GM19099 (cell line): Measurements from ENCODE around the gene RNF212.

Experiments used
- POLR2A ChIP-seq: IDR thresholded peaks from 3 replicates; pipeline ENCODE4 v1.6.1; 2011; ENCODE audit warnings: low read depth; ENCODE audit not compliant: insufficient read length; ENCODE audit errors: extremely low read depth

RNF212 gene

DNA sequence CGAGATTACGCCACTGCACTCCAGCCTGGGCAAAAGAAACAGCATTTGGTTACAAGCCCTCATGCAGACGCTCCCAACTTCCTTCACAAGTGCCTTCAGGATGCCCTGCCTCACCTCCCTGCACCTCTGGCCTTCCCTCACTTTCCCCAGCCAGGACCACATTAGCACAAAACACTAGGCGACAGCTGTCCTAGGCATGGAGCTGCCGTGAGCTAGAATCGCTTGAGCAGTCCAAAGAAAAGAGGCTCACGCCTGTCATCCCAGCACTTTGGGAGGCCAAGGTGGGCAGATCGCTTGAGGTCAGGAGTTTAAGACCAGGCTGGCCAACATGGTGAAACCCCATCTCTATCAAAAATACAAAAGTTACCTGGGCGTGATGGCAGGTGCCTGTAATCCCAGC, 15.8 kb downstream of the RNF212 start:
- TF ChIP-seq POLR2A: no peak

DNA sequence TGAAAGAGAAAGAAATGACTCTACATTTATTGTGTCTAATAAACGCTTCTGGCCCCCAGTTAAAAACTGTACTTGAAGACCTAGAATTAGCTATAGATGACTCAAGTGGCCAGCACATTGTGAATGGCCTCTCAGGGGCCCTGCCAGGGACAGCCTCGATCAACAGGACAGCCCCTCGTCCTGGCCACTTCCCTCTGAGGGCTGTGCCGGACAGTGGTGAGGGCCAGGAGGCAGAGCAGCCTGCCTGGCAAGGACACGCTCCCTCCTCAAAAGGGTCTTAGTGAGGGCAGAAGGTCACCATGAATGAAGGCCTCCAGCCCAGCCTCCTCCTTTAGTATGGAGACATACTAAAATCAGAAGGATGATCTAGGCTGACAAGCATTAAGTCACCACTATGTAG, 16.5 kb downstream of the RNF212 start:
- no peak for TF ChIP-seq POLR2A

- TF ChIP-seq POLR2A: no peak
These were observed 19.1 kb downstream of the RNF212 start for GRCh38 chr4:1094336-1094690.

DNA sequence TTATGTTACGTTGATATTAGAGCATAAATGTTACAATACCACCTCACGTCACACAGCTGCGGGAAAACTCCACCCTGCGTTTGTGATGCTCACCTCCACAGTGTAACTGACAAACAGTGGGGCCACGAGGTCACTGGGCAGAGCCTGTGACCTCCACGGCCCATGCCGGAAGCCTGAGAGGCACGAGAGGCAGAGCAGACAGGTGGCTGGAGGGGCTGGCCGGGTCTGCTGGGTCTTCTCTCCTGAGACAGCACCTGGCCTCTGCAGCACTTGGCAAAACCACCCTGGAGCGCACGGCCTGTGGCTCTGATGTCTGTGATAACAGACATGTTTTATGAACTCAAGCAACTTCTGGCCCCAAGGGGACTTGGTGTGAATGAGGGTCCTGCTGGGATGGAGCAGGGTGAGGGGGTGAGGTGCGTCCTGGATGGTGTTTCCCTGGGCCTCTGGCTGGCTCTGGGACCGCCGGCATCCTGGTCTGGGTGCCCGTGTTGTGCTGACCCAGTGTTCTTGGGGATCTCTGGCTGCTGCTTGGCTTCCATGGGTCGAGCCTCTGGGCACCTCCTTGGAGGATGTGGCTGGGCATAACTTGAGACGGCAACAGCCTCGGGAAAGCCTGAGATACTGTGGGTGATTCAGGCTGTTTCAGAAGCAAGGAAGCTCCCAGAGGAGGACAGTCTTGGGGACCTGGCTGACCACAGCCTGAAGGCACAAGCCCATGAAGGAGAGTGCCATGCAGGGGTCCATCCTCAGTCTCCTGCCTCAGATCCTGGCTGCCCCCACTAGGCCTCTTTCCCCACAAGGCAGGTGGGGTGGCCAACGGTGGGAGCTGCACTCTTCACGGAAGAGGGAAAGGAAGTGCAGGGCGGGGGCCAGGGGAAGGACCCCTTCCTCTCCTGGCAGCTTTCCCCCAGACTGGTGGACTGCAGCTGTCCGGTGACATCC, 19.7 kb downstream of the RNF212 start:
- TF ChIP-seq POLR2A: no peak

GRCh38 chr4:1092983-1093361, 20.4 kb downstream of the RNF212 start:
- TF ChIP-seq POLR2A: no peak

DNA sequence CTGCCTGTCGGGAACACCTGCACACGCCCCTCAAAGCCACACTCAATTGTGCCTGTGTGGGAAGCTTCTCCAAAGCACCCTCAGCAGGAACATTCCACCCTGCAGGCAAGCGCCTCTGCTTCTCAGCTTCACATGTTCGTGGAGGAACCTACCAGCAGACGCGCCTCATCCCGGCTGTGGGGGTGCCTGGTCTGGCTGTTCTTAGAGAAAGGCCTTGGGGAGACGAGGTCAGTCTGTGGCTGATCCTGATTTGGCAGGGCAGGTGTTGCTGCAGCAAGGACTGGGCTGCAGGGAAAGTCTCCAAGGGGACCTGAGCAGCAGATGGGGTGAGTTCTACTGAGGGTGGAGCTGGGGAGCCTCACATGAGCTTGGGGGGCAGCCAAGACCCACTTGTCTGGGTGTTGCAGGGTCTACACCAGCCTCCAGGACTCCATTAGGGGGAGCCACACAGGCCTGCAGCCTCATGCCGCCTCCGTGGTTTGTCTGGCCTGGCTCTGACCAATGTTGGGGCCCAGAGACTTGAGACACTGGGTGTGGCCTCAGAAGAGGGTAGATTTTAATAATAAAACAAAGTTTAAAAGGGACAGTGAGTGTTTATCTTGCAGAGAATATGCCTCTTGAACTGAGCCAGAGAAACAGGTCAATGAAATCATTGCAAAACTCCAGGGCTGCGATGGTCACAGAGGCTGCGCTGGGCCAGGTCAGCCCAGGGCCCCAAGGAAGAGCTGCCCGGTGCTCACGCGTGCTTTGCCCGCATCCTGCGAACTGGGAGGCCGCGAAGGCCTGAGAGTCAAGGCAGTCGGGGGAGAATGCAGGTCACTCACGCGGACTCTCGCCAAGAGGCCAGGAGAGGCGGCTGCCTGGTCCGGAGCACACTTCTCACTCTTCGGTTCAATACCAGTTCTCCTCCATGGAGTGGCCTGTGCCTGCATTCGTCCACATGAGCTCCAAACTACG, 21.1 kb downstream of the RNF212 start:
- TF ChIP-seq POLR2A: no peak

GRCh38 chr4:1091561-1091995, 21.8 kb downstream of the RNF212 start:
- no peak for TF ChIP-seq POLR2A

GRCh38 chr4:1090465-1091440, 22.6 kb downstream of the RNF212 start:
- no peak for TF ChIP-seq POLR2A

DNA sequence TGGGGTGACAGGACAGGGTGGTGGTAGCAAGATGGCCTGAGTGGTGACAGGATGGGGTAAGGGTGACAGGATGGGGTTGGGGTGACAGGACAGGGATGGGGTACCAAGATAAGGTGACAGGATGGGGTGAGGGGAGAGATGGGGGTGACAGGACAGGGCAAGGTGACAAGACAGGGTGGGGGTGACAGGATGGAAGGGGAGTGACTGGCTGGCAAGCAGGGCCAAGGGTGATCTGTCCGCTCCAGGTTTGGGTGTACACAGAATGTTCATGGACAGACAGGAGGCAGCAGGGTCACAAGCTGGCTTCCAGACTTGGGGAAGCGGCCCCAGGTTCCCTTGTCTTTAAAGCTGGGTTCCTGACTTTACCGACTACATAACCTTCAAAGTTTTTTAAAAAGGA, 23.3 kb downstream of the RNF212 start:
- no peak for TF ChIP-seq POLR2A

DNA sequence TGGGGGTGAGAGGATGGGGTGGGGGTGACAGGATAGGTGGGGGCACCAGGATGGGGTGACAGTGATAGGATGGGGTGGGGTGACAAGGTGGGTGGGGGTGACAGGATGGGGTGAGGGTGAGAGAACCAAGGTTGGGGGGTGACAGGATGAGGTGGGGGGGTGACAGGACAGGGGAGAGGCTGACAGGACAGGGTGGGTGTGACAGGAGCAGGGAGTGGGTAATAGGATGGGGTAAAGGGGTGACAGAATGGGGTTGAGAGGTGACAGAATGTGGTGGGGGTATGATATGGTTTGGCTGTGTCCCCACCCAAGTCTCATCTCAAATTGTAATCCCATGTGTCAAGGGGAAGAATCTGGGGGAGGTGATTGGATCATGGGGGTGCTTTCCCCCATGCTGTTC, 26.0 kb downstream of the RNF212 start:
- no peak for TF ChIP-seq POLR2A

- TF ChIP-seq POLR2A: no peak
These were observed 27.4 kb downstream of the RNF212 start for GRCh38 chr4:1086011-1086410.

GRCh38 chr4:1085404-1085799, 28.0 kb downstream of the RNF212 start:
- TF ChIP-seq POLR2A: no peak

DNA sequence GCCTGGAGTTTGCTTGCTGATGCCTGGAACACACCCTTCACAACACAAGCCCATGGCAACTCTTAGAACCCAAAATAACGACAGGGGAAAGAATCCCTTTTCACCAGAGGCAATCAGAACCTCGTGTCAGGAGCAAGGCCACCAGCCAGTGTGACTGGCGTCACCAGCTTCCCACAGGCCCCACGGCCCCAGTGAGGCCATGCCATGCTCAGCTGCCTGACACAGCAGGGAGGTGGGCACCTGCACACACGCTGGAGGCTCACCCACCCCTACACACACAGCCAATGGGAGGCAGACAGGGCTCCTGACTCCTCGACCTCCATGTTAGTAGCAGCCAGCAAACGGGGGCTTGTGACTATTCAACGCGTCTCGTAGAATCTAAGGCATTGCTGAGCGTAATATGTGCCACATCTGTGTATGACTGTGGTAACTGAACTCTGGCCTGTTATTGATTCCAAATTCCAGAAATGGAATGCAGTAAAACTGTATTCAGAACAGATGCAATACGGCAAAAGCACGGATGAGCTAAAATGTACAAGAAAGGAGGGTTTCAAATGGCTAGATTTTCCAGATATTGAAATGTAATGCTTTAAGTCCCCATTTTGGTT, 28.5 kb downstream of the RNF212 start:
- TF ChIP-seq POLR2A: no peak

DNA sequence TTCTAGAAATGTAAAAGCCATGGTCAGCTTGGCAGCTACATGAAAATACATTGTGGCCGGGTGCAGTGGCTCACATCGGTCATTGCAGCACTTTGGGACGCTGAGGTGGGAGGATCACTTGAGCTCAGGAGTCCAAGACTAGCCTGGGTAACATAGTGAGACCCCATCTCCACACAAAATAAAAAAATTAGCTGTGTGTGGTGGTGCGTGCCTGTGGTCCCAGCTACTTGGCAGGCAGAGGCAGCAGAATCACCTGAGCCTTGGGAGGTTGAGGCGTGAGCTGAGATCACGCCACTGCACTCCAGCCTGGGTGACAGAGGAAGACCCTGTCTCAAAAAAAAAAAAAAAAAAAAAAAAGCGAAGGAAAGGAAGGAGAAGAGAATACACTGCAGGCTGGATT, 29.0 kb downstream of the RNF212 start:
- no peak for TF ChIP-seq POLR2A
